Islet precursor cell (in vitro differentiated cells): Measurements from ENCODE around the gene KANSL1L.

Experiments used
- DNase-seq: peaks from one replicate; pipeline ENCODE4 v3.0.0-alpha.2; 2018

The KANSL1L gene

DNA sequence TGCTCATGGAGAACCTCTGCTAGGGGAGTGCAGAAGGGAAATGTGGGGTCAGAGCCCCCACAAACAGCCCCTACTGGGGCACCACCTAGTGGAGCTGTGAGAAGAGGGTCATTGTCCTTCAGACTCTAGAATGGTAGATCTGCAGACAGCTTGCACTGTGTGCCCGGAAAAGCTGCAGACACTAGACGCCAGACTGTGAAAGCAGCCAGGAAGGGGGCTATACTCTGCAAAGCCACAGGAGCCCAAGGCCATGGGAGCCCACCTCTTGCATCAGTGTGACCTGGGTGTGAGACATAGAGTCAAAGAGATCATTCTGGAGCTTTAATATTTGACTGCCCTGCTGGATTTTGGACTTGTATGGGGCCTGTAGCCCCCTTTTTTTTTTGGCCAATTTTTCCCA lies 107.9 kb downstream of the KANSL1L start:
- no peak for DNase-seq

DNA sequence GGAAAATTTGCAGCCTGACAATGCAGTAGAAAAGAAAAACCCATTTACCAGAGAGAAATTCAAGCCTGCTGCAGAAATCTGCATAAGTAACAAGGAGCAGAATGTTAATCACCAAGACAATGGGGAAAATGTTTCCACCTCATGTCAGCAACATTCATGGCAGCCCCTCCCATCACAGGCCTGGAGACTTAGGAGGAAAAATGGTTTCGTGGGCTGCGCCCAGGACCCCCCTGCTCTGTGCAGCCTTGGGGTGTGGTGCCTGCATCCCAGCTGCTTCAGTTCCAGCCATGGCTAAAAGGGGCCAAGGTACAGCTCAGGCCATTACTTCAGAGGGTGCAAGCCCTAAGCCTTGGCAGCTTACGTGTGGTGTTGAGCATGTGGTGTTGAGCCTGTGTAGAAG lies 115.4 kb downstream of the KANSL1L start:
- DNase-seq, result no peak

GRCh38 chr2:210054696-210055095 lies 116.5 kb downstream of the KANSL1L start:
- no peak for DNase-seq

DNA sequence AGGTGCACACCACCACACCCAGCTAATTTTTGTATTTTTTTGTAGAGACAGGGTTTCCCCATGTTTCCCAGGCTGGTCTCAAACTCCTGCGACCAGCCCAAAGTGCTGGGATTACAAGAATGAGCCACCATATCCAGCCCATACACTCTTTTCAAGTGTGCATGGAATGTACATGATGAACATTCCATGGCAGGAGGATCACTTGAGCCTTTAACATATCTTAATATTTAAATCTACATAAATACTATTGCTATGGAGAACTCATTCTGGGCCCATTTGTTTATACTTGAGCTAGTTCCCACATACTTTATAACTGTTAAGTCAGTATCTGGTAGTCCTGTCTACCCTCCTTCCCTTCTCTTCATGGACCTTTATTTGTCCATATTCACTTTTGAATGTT lies 120.3 kb downstream of the KANSL1L start:
- DNase-seq, result no peak

GRCh38 chr2:210049831-210050230 lies 121.4 kb downstream of the KANSL1L start:
- DNase-seq, result no peak

GRCh38 chr2:210046851-210047500 lies 124.2 kb downstream of the KANSL1L start:
- no peak for DNase-seq

- no peak for DNase-seq
Measured at GRCh38 chr2:210038078-210038477, 133.1 kb downstream of the KANSL1L start.

GRCh38 chr2:210035679-210036078 lies 135.5 kb downstream of the KANSL1L start:
- no peak for DNase-seq

DNA sequence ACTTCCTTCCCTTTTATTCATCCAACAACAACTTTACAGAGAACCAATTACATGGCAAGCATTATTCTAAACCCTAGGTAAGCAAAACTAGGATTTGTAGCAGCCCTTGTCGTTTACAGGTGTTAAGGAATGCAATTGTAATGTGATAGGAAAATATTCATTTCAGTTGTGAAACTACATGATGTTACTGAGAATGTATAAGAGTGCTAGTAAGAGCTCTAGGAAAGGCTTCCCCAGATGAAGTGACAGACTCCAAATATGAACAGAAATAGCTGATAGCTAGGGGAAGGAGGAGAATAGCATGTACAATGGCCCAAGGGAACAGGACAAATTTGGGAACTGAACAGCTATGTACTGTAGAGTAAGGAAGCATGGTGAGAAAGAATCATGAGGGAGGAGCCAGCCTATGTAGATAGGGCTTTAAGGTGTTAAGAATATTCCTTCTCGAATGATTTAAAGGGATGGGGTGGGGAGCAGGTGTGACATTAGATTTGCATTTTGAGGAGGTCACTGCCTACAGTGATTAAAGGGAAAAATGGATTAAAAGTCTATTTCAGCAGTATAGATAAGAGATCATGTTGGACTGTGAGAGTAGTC lies 137.0 kb downstream of the KANSL1L start:
- no peak for DNase-seq

DNA sequence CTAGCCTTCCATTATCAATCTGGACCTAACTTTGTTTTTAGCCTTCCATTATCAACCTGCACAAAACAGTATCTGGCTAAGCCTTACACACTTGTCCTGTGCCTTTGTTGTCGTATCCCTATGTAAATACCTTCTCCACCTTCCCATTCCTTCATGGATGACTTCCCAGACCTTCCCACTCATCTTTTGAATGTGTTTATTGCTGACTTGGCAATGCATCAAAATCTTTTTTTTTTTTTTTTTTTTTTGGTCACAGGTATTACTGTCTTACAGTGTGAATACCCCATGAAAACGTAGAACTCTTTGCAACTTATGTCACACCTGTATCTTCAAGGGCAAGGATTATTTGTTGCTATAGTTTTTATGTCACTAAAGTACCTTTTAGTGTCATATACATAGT lies 143.0 kb downstream of the KANSL1L start:
- no peak for DNase-seq

- no peak for DNase-seq
Measured at GRCh38 chr2:210027608-210028007, 143.6 kb downstream of the KANSL1L start.

DNA sequence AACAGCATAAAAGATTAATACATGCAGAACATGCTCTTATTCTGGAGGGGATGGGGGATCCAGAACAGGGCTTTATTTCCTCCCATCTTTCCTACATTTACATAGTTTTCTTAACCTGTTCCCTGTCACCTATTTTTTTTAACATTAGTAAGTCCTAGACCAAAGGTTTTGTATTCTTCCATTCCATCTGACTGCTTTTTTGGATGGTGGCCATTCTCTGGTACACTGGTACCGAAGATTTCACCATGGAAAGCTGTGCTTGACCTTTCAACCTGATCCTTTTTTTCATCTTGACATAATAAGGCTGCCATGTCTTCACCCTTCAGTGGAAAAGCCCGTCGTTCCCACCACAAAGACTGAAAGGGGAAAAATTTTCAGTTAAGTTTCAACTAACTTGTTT lies 148.4 kb downstream of the KANSL1L start:
- no peak for DNase-seq

- no peak for DNase-seq
Measured at GRCh38 chr2:210020138-210020537, 151.1 kb downstream of the KANSL1L start.

DNA sequence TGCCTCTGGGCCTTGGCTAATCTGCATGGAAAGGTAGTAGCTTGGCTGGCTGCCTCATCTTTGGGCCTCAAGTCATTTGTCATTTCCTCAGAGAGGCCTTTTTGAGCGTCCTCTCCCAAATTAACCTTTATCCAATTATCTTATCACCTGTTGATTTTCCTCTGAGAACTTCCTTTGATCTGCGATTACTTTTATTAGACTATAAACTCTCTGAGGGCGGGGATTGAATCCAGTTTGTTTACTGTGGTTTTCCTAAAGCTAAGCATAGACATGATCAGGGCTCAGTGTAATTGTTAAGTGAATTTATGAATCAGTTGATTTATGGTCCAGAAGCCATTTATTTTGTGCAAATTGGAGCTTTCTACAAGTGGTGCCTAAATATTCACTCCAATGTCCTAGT lies 161.3 kb downstream of the KANSL1L start:
- DNase-seq, result no peak

- no peak for DNase-seq
Measured at GRCh38 chr2:210009126-210009525, 162.1 kb downstream of the KANSL1L start.

GRCh38 chr2:210007895-210008294 lies 163.3 kb downstream of the KANSL1L start:
- DNase-seq, result no peak

GRCh38 chr2:210004881-210005280 lies 166.3 kb downstream of the KANSL1L start:
- no peak for DNase-seq

GRCh38 chr2:210003359-210003758 lies 167.8 kb downstream of the KANSL1L start:
- DNase-seq, result no peak

GRCh38 chr2:210002158-210003157 lies 168.8 kb downstream of the KANSL1L start, which contains the start of gene RPE:
Gene RPE, plus strand, starts transcription at chr2:210002638. Its CDS starts 24 bp downstream, at chr2:210002662.
- peak; percentile 98 for DNase-seq

- no peak for DNase-seq
Measured at GRCh38 chr2:210000464-210001324, 170.5 kb downstream of the KANSL1L start.

GRCh38 chr2:209998596-209998995 lies 172.6 kb downstream of the KANSL1L start:
- DNase-seq, result no peak

- DNase-seq, result no peak
Measured at GRCh38 chr2:209993968-209994367, 177.2 kb downstream of the KANSL1L start.

- no peak for DNase-seq
Measured at GRCh38 chr2:209990838-209991237, 180.4 kb downstream of the KANSL1L start.
